ENCODE data around the gene ZSCAN2.
"Not testable (repeated sequence)": the region's sequence is repeated elsewhere in the genome, so short reads cannot be mapped to it uniquely, and the experiment has no call there.

The ZSCAN2 gene

GRCh38 chr15:84599906-84600305 lies 903 bp upstream of the ZSCAN2 start:
- DNase-seq = no peak

- DNase-seq = peak; percentile 75
These were observed 500 bp upstream of the ZSCAN2 start for GRCh38 chr15:84600331-84600686.

GRCh38 chr15:84601555-84601838 lies 688 bp downstream of the ZSCAN2 start:
- DNase-seq = no peak

GRCh38 chr15:84603630-84604379 lies 3.0 kb downstream of the ZSCAN2 start:
- DNase-seq = no peak

- no peak for DNase-seq
These were observed 4.2 kb downstream of the ZSCAN2 start for GRCh38 chr15:84604826-84605553.

- no peak for DNase-seq
These were observed 4.7 kb downstream of the ZSCAN2 start for GRCh38 chr15:84605554-84605882.

- no peak for DNase-seq
These were observed 5.9 kb downstream of the ZSCAN2 start for GRCh38 chr15:84606653-84607120.

GRCh38 chr15:84608707-84609284 lies 8.0 kb downstream of the ZSCAN2 start:
- no peak for DNase-seq

- DNase-seq = no peak
These were observed 9.2 kb downstream of the ZSCAN2 start for GRCh38 chr15:84609818-84610525.

GRCh38 chr15:84611631-84612030 lies 10.8 kb downstream of the ZSCAN2 start:
- DNase-seq = no peak

- peak; percentile 37 to 61 for DNase-seq
These were observed 15.4 kb downstream of the ZSCAN2 start for GRCh38 chr15:84616235-84616634.

GRCh38 chr15:84620626-84621025 lies 19.8 kb downstream of the ZSCAN2 start:
- no peak for DNase-seq

- no peak for DNase-seq
These were observed 20.7 kb downstream of the ZSCAN2 start for GRCh38 chr15:84621358-84621979.

GRCh38 chr15:84624359-84624758 lies 23.6 kb downstream of the ZSCAN2 start:
- no peak for DNase-seq

- no peak for DNase-seq
These were observed 24.3 kb downstream of the ZSCAN2 start for GRCh38 chr15:84625123-84625522.

- no peak for DNase-seq
These were observed 28.2 kb downstream of the ZSCAN2 start for GRCh38 chr15:84629033-84629432.

- DNase-seq = peak in 1 of 2 experiments; percentile 34
These were observed 31.0 kb downstream of the ZSCAN2 start for GRCh38 chr15:84631706-84632272.

- DNase-seq = peak; percentile 57 to 60
These were observed 32.8 kb downstream of the ZSCAN2 start for GRCh38 chr15:84633311-84634227.

- no peak for DNase-seq
These were observed 33.5 kb downstream of the ZSCAN2 start for GRCh38 chr15:84634228-84634837.

- DNase-seq = no peak
These were observed 37.3 kb downstream of the ZSCAN2 start for GRCh38 chr15:84638103-84638502.

GRCh38 chr15:84641871-84642270 lies 41.1 kb downstream of the ZSCAN2 start:
- DNase-seq = not testable (repeated sequence)
